NCI-H2196 (cell line): ENCODE results near the gene FAM53A.

Source experiments
- DNase-seq: peaks from one replicate; lab custom pipeline; 2025; ENCODE audit not compliant: unreplicated experiment; lab: John Stamatoyannopoulos, UW

Gene FAM53A

GRCh38 chr4:1624519-1624910, 59.6 kb downstream of the FAM53A start:
- DNase-seq: no peak

GRCh38 chr4:1623821-1624518, 60.1 kb downstream of the FAM53A start:
- DNase-seq: no peak

- DNase-seq: no peak
Measured at GRCh38 chr4:1623400-1623799, 60.7 kb downstream of the FAM53A start.

GRCh38 chr4:1622956-1623355, 61.2 kb downstream of the FAM53A start:
- no peak for DNase-seq

GRCh38 chr4:1622238-1622637, 61.9 kb downstream of the FAM53A start:
- no peak for DNase-seq

GRCh38 chr4:1621526-1621925, 62.6 kb downstream of the FAM53A start:
- no peak for DNase-seq

GRCh38 chr4:1619151-1619672, 64.9 kb downstream of the FAM53A start:
- no peak for DNase-seq

- DNase-seq: no peak
Measured at GRCh38 chr4:1618438-1618837, 65.7 kb downstream of the FAM53A start.

- no peak for DNase-seq
Measured at GRCh38 chr4:1616557-1616930, 67.6 kb downstream of the FAM53A start.

GRCh38 chr4:1615786-1616556, 68.1 kb downstream of the FAM53A start:
- no peak for DNase-seq

GRCh38 chr4:1614854-1615595, 69.1 kb downstream of the FAM53A start:
- DNase-seq: no peak

GRCh38 chr4:1614502-1614853, 69.6 kb downstream of the FAM53A start:
- DNase-seq: no peak

GRCh38 chr4:1614049-1614448, 70.1 kb downstream of the FAM53A start:
- no peak for DNase-seq

GRCh38 chr4:1613099-1613495, 71.0 kb downstream of the FAM53A start:
- no peak for DNase-seq

GRCh38 chr4:1612278-1613098, 71.6 kb downstream of the FAM53A start:
- no peak for DNase-seq

- no peak for DNase-seq
Measured at GRCh38 chr4:1611501-1611870, 72.6 kb downstream of the FAM53A start.

- no peak for DNase-seq
Measured at GRCh38 chr4:1610791-1611500, 73.2 kb downstream of the FAM53A start.

GRCh38 chr4:1609901-1610790, 74.0 kb downstream of the FAM53A start:
- DNase-seq: no peak

- DNase-seq: no peak
Measured at GRCh38 chr4:1608821-1609500, 75.2 kb downstream of the FAM53A start.
